ENCODE results near the gene EIF4G3. TPM values are rescaled to one million over a fixed set of nuclear protein-coding genes. Genes with fewer than 3 reads are reported as not detected.

The EIF4G3 gene
- total RNA-seq, 4 donors from 2014 or later: 28.3 to 55.5 (median 35.5) TPM

GRCh38 chr1:20899154-20899972, 277.3 kb downstream of the EIF4G3 start:
- TF ChIP-seq CTCF (IDR thresholded peaks at IDR 0.05) (no peak), POLR2A (IDR thresholded peaks at IDR 0.05) (no peak)
- Histone ChIP-seq H3K9me3 (no peaks in the 10 kb centered on the region), H3K4me3 (no peak overlapping the region), H3K27ac (no peak overlapping the region), H3K4me1 (peaks cover 0 to 9% (median 0%) of the 10 kb centered on the region in 3 donors), H3K36me3 (peaks cover 0 to 38% (median 0%) of the 10 kb centered on the region in 3 donors), H3K27me3 (no peaks in the 10 kb centered on the region)
- WGBS, 2 donors: 78 to 87% methylated on average over 5 of the region's 5 CpGs
- DNase-seq: no peak
- intact Hi-C loops (cut with DNase I): no loop called here

GRCh38 chr1:20896826-20897225, 279.9 kb downstream of the EIF4G3 start:
- DNase-seq: no peak
- WGBS, 2 donors: 36 to 40% methylated on average over 1 of the region's 1 CpG
- intact Hi-C loops (cut with DNase I): no loop called here
- no peaks in the 10 kb centered on the region for H3K27me3 ChIP-seq
- no peaks in the 10 kb centered on the region for H3K9me3 ChIP-seq
- no peak for TF ChIP-seq POLR2A (IDR thresholded peaks at IDR 0.05)
- TF ChIP-seq CTCF (IDR thresholded peaks at IDR 0.05): no peak
- no peak overlapping the region for H3K4me3 ChIP-seq
- H3K36me3 ChIP-seq: peaks cover 5 to 52% (median 15%) of the 10 kb centered on the region in 3 donors
- no peak overlapping the region for H3K27ac ChIP-seq
- H3K4me1 ChIP-seq: peaks cover 0 to 9% (median 0%) of the 10 kb centered on the region in 3 donors

GRCh38 chr1:20893931-20894330, 282.8 kb downstream of the EIF4G3 start:
- intact Hi-C loops (cut with DNase I): no loop called here
- no peak for TF ChIP-seq POLR2A (IDR thresholded peaks at IDR 0.05)
- TF ChIP-seq CTCF (IDR thresholded peaks at IDR 0.05): no peak
- H3K4me3 ChIP-seq: no peak overlapping the region
- H3K9me3 ChIP-seq: no peaks in the 10 kb centered on the region
- peaks cover 6 to 70% (median 15%) of the 10 kb centered on the region in 3 donors for H3K36me3 ChIP-seq
- H3K4me1 ChIP-seq: peaks cover 0 to 9% (median 0%) of the 10 kb centered on the region in 3 donors
- H3K27me3 ChIP-seq: no peaks in the 10 kb centered on the region
- WGBS, 2 donors: 73 to 86% methylated on average over 1 of the region's 1 CpG
- H3K27ac ChIP-seq: no peak overlapping the region
- no peak for DNase-seq

- Histone ChIP-seq H3K27ac (no peak overlapping the region), H3K4me3 (no peak overlapping the region), H3K36me3 (peaks cover 6 to 66% (median 15%) of the 10 kb centered on the region in 3 donors), H3K9me3 (no peaks in the 10 kb centered on the region), H3K27me3 (no peaks in the 10 kb centered on the region), H3K4me1 (no peaks in the 10 kb centered on the region)
- WGBS, 2 donors: 88 to 89% methylated on average over 1 of the region's 1 CpG
- TF ChIP-seq CTCF (IDR thresholded peaks at IDR 0.05) (no peak), POLR2A (IDR thresholded peaks at IDR 0.05) (no peak)
- intact Hi-C loops (cut with DNase I): no loop called here
- DNase-seq: no peak
Observed at GRCh38 chr1:20891091-20891490, 285.6 kb downstream of the EIF4G3 start.

- no peak overlapping the region for H3K4me3 ChIP-seq
- no peaks in the 10 kb centered on the region for H3K9me3 ChIP-seq
- H3K27ac ChIP-seq: no peak overlapping the region
- 93% methylated on average over 2 of the region's 2 CpGs for WGBS, 2 donors
- peaks cover 2 to 63% (median 5%) of the 10 kb centered on the region in 3 donors for H3K36me3 ChIP-seq
- H3K4me1 ChIP-seq: no peaks in the 10 kb centered on the region
- no peaks in the 10 kb centered on the region for H3K27me3 ChIP-seq
- intact Hi-C loops (cut with DNase I): no loop called here
- TF ChIP-seq CTCF (IDR thresholded peaks at IDR 0.05): no peak
- no peak for TF ChIP-seq POLR2A (IDR thresholded peaks at IDR 0.05)
- DNase-seq: no peak
Observed at GRCh38 chr1:20887246-20887645, 289.5 kb downstream of the EIF4G3 start.

Data from esophagus squamous epithelium (tissue), 5 donors.